Stimulated activated CD4-positive, alpha-beta T cell treated with anti-CD3 and anti-CD28 coated beads, TNF-alpha, amount 100 ng/mL, for 48 hours (primary cell): Measurements from ENCODE around the gene ITPR1.

Experiments used
- DNase-seq, 3 donors: peaks; one replicate each; pipeline ENCODE4 v3.0.0-alpha.2; 2020; ENCODE audit warnings: low read depth in 3 of 3

ITPR1 gene

DNA sequence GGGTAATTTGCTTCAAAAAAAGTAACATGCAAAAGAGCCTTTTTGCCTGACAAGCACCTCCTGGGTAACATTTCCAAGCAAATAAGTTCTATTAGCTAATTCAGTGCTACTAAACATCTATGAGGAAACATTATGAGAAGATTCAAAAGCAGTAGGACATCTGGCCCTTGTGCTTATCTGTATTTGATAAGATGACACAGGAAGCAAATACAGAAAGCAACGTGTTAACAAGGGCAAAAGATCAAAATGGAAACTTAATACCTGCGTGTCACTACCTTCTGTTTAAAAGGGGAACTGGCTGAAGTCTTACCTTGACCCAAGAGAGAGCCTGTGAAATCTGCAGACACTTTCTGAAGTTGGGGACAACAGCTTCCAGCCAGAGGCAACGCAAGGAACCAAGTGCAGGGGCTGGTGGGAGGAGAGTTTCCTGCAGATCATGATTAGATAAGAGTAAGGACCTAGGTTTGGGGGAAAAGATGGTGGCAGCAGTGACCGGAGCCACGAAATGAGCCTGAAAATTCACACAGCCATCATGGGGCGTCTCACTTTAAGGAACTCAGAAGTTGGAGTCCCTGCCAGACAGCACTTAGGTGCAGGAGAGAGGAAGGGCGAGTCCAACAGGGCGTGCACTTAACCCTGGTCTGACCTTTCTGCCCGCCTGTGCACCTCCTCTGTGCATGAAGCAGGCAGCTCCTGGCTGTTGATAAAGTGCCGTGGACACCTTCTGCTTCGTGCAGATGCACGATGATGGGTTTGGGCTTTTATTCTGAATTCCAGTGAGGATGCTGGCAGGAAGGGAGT lies 332.5 kb downstream of the ITPR1 start:
- DNase-seq = no peak

GRCh38 chr3:4826237-4827100 lies 333.3 kb downstream of the ITPR1 start:
- DNase-seq = no peak

GRCh38 chr3:4827767-4828166 lies 334.6 kb downstream of the ITPR1 start:
- no peak for DNase-seq

DNA sequence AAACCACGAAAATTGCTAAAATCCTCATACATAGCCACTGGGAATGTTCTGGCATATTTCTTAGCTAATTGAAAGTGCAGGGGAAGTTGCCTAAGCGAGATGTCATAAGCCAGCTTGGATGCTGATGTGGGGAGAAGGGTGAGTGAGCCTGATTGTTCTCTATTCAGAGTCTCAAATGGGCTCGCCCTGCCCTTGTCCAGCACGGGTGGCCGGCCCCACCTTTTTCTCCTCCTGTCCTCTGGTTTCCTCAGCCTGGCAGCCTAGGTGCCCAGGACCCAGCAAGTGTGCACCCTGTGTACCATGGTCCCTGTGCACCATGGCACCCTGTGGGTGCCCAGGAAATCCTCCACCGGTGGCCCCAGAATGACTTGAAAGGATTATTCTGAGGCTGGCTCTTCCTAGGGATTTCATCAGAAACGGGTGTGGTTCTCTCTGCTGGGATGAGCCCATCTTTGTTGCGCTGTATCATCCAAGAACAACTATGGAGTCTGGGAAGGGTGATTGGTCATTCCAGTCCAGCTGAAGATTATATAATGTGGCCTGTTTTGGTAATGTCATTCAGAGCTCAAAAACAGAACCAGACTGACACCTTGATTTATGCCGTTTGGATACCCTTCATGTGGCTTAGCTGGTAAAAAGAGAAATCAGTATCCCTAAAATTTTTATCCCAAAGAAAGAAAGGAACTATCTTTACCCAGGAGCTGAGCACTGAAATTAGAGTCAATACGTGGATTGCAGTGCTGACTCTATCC lies 335.3 kb downstream of the ITPR1 start:
- DNase-seq = no peak

GRCh38 chr3:4829031-4829394 lies 335.9 kb downstream of the ITPR1 start:
- DNase-seq = no peak

- no peak for DNase-seq
Observed at GRCh38 chr3:4830586-4830914, 337.4 kb downstream of the ITPR1 start.

DNA sequence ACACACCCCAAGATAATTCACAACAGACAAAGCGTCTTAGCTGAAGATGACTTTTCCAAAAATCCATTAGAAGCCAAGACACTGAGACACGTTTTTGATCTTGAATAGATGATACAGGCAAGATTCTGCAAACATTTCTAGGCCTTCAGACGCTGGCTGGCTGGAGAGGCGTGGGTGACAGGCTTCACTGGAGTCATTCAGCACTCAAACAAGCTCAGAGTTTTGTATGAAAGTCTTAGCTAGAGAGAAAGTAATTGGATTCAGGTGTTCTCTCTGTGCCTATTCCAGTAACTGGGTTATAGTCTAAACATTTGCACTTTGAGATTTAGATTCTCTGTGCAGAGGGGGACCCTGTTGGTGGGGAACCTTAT lies 338.4 kb downstream of the ITPR1 start:
- DNase-seq = no peak

DNA sequence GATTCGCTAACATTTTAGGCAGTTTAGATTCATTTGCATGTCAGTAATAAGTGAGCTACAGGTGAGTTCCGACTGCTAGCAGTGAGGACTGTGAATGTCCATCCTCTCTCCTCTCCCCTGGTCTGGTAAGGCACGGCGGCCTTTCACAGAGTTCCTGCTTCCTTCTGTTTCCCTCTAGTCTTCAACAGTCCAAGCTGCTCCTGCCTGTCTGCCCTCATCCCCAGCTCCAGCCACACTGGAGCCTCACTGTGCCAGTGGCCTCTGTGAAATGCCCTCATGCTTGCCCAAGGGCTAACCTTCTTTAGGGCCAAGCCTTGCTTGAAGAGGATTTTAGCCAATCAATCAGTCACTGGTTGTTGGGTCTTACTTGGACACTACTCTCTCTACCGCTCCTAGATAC lies 340.3 kb downstream of the ITPR1 start:
- no peak for DNase-seq

- peak; percentile 55 to 67 (median 66) for DNase-seq
Observed at GRCh38 chr3:4834403-4834866, 341.3 kb downstream of the ITPR1 start.

DNA sequence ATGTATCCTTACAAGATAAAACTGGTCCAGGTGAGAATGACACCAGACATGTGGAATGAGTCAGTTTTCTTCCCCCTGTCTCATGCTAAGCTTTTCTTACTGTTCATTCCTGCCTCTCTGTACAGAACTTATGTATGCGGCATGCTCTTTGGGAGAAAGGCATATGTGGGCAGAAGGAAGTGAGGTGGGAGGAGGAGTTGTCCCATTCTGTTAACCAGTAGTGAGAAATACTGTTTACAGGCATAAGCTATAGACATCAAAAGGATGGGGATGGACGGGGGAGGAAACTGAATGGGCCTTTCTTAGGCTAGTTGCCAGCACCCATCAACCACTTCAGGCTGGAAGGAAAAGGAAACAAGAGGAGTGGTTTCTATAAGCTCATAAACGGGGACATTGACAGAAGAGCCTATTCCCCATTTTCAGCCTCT lies 342.5 kb downstream of the ITPR1 start:
- no peak for DNase-seq

DNA sequence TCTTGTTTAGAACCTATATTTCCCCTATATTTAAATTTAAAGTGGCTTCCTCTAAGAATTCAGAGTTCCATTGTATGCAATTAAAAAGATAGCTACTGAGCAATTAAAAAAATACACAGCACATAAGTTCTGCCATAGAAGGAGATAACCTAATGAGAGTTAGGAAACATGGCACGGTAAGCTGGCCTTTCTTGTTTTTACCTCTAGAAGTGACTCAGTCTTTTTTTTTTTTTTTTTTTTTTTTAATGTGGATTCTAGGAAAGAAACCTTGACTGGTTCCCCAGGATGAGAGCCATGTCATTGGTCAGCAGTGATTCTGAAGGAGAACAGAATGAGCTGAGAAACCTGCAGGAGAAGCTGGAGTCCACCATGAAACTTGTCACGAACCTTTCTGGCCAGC lies 343.4 kb downstream of the ITPR1 start:
- no peak for DNase-seq

GRCh38 chr3:4837374-4837930 lies 344.3 kb downstream of the ITPR1 start:
- DNase-seq = no peak

- no peak for DNase-seq
Observed at GRCh38 chr3:4838621-4839022, 345.5 kb downstream of the ITPR1 start.

- no peak for DNase-seq
Observed at GRCh38 chr3:4839278-4839677, 346.1 kb downstream of the ITPR1 start.

- no peak for DNase-seq
Observed at GRCh38 chr3:4841225-4841624, 348.1 kb downstream of the ITPR1 start.

DNA sequence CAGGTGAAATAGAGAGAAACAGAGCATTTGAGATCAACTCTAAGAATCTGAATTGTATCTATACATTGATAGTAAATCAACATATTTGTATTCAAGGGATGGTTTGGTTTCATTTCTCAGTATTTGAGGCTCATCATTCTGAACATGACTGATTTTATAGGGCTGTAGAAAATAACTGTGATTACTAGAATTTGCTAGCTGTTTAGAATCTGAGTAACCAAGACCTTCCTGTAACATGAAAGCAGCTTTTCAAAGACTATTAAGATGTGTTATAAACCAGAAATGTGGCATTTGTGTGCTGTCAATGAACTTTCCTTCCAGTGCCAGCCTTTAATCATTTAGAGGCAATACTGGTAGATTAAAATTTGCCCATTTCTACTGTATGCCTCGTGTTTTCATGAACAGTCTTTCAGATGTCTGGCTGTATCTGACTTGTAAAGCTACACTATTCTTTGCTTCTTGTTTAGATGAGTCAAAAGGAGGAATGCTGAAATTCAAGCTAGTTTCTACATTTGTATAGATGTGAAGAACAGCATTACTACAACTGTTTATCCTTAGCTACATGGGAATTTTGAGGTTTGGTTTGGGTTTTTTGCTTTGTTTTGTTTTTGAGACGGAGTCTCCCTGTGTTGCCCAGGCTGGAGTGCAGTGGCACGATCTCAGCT lies 348.8 kb downstream of the ITPR1 start:
- DNase-seq = no peak

- DNase-seq = no peak
Observed at GRCh38 chr3:4843619-4844018, 350.5 kb downstream of the ITPR1 start.

DNA sequence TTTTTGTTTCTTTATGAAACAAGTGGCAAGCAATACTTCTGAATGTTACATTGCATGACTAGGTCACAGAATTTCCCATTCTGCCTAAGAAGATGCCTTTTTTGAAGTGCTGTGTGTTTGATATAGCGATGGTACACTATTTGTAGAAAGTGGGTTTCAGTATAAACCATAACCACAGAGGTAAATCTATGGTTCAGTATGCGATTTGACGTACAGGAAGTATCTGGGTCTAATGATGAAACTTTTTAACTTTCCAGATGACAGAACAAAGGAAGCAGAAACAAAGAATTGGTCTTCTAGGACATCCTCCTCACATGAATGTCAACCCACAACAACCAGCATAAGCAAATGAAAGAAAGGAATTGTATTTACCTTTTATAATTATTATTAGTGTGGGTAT lies 352.7 kb downstream of the ITPR1 start:
- no peak for DNase-seq

DNA sequence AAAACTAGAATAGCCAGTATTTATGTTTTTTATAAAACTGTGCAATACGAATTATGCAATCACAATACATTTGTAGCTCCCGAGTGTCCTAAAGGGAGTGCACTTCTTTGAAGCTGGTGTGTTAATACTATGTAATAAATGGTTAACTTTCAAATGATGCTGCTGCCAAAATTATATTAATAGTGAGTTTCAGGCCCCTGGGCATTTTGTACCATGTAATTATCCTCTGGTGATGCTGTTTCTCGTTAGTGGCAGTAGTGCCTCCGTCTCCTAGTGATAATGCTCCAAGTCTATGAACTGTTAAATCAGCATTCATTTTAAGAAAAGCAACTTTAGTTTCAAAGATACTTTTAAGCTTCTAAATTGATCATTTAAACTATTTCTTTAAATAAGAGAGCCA lies 353.4 kb downstream of the ITPR1 start:
- DNase-seq = no peak

- DNase-seq = no peak
Observed at GRCh38 chr3:4848176-4848825, 355.2 kb downstream of the ITPR1 start.

GRCh38 chr3:4849136-4849535 lies 356.0 kb downstream of the ITPR1 start:
- no peak for DNase-seq
